ENCODE data around the gene ARID5B.

The ARID5B gene

GRCh38 chr10:62096256-62096933 is 194.9 kb downstream of the ARID5B start:
- TF ChIP-seq CTCF (IDR thresholded peaks at IDR 0.05; ENCODE audit: insufficient read depth, missing control alignments) = no peak
- no peak for FAIRE-seq
- no peak for DNase-seq (ENCODE audit: insufficient read length, low spot score)

- FAIRE-seq (no peak), DNase-seq (ENCODE audit: insufficient read length, low spot score) (no peak)
- TF ChIP-seq CTCF (IDR thresholded peaks at IDR 0.05; ENCODE audit: insufficient read depth, missing control alignments) = no peak
Observed at GRCh38 chr10:62098278-62099121, 197.0 kb downstream of the ARID5B start.

- TF ChIP-seq CTCF (IDR thresholded peaks at IDR 0.05; ENCODE audit: insufficient read depth, missing control alignments) = no peak
- no peak for DNase-seq (ENCODE audit: insufficient read length, low spot score)
- FAIRE-seq = no peak
Observed at GRCh38 chr10:62099299-62099698, 197.8 kb downstream of the ARID5B start.

- TF ChIP-seq CTCF (IDR thresholded peaks at IDR 0.05; ENCODE audit: insufficient read depth, missing control alignments) = no peak
- DNase-seq (ENCODE audit: insufficient read length, low spot score) = no peak
- FAIRE-seq = no peak
Observed at GRCh38 chr10:62103857-62104256, 202.4 kb downstream of the ARID5B start.

GRCh38 chr10:62106929-62107519 is 205.5 kb downstream of the ARID5B start:
- no peak for TF ChIP-seq CTCF (IDR thresholded peaks at IDR 0.05; ENCODE audit: insufficient read depth, missing control alignments)
- FAIRE-seq = no peak
- DNase-seq (ENCODE audit: insufficient read length, low spot score) = no peak

- no peak for DNase-seq (ENCODE audit: insufficient read length, low spot score)
- no peak for FAIRE-seq
- no peak for TF ChIP-seq CTCF (IDR thresholded peaks at IDR 0.05; ENCODE audit: insufficient read depth, missing control alignments)
Observed at GRCh38 chr10:62108759-62109586, 207.5 kb downstream of the ARID5B start.

All from D721Med (cell line).